H1 (cell line): ENCODE results near the gene DECR2. TPM values are rescaled to one million over a fixed set of nuclear protein-coding genes. Genes with fewer than 3 reads are reported as not detected.

ENCODE experiments used
- CTCF ChIA-PET: fragments of 300-600 bp; sonication (Branson Sonifier 250); formaldehyde crosslinking; loops from one replicate; lab custom pipeline; 2021; ENCODE audit not compliant: partially characterized antibody; lab: Charles Lee
- POLR2A ChIA-PET: fragments of 300-600 bp; sonication (Branson Sonifier 250); formaldehyde crosslinking; loops from one replicate; lab custom pipeline; 2021; ENCODE audit warnings: inconsistent platforms; ENCODE audit not compliant: partially characterized antibody; lab: Charles Lee
- DNase-seq, 2 experiments: peaks; one replicate each; pipeline versions ENCODE4 v3.0.0 to v3.0.0-alpha.2; 2010 to 2022; ENCODE audit warnings: low spot score in 2 of 2, low read depth in 1 of 2, mixed read lengths in 1 of 2
- FAIRE-seq: peaks from 2 replicates; lab custom pipeline; 2011; peaks lifted over from hg19 to GRCh38; lab: Jason Lieb, UNC
- H2AFZ ChIP-seq: 2 replicates; pipeline ENCODE4 v1.8.1; 2012; ENCODE audit warnings: low read length, inconsistent platforms
- H2AK5ac ChIP-seq: 2 replicates; pipeline ENCODE4 v1.6.1; 2013; ENCODE audit warnings: low read depth, low read length
- H2BK120ac ChIP-seq: replicated peaks from 2 replicates; pipeline ENCODE3; 2013; ENCODE audit warnings: low read depth, low read length, inconsistent platforms
- H2BK12ac ChIP-seq: 2 replicates; pipeline ENCODE4 v1.6.1; 2013; ENCODE audit warnings: low read depth, low read length
- H2BK15ac ChIP-seq: 2 replicates; pipeline ENCODE4 v1.6.1; 2013; ENCODE audit warnings: low read length
- H2BK20ac ChIP-seq: 2 replicates; pipeline ENCODE4 v1.6.1; 2013; ENCODE audit warnings: low read length
- H2BK5ac ChIP-seq: 2 replicates; pipeline ENCODE4 v1.6.1; 2013; ENCODE audit warnings: low read depth, low read length
- H3K14ac ChIP-seq: 2 replicates; pipeline ENCODE4 v1.6.1; 2013; ENCODE audit warnings: inconsistent platforms; ENCODE audit not compliant: insufficient read length
- H3K18ac ChIP-seq: 2 replicates; pipeline ENCODE4 v1.6.1; 2013; ENCODE audit warnings: low read length; ENCODE audit errors: extremely low read depth
- H3K23ac ChIP-seq: 2 replicates; pipeline ENCODE4 v1.6.1; 2013; ENCODE audit warnings: inconsistent platforms; ENCODE audit not compliant: insufficient read length
- H3K23me2 ChIP-seq: 2 replicates; pipeline ENCODE4 v1.6.1; 2013; ENCODE audit warnings: low read depth, low read length
- H3K27ac ChIP-seq: 2 replicates; pipeline ENCODE4 v1.6.1; 2011; ENCODE audit warnings: low read depth, low read length, inconsistent platforms
- H3K27me3 ChIP-seq, 4 experiments: replicated peaks in 1 of 4; 1 replicate in 1 of 4; 2 replicates in 3 of 4; pipeline versions ENCODE4 v1.6.1 to v1.8.1; 2011 to 2013; ENCODE audit warnings: low read length in 3 of 4, mild to moderate bottlenecking in 3 of 4, inconsistent platforms in 2 of 4, mixed read lengths in 2 of 4, moderate library complexity in 1 of 4; ENCODE audit not compliant: control insufficient read depth in 3 of 4, insufficient read depth in 3 of 4; ENCODE audit errors: extremely low read depth in 1 of 4
- H3K36me3 ChIP-seq, 4 experiments: 2 replicates each; pipeline versions ENCODE4 v1.6.1 to v1.8.1; 2011 to 2013; ENCODE audit warnings: mild to moderate bottlenecking in 4 of 4, low read length in 3 of 4, moderate library complexity in 2 of 4, control low read depth in 1 of 4, inconsistent platforms in 1 of 4; ENCODE audit not compliant: insufficient read depth in 4 of 4, control insufficient read depth in 2 of 4
- H3K4ac ChIP-seq: replicated peaks from 2 replicates; pipeline ENCODE3; 2013; ENCODE audit warnings: low read length, low read depth, mixed read lengths, inconsistent platforms; ENCODE audit not compliant: insufficient read length
- H3K4me1 ChIP-seq, 4 experiments: replicated peaks in 1 of 4; 1 replicate in 1 of 4; 2 replicates in 3 of 4; pipeline versions ENCODE4 v1.6.1 to v1.8.1; 2011 to 2013; ENCODE audit warnings: low read length in 3 of 4, inconsistent platforms in 2 of 4, mixed read lengths in 1 of 4; ENCODE audit not compliant: insufficient read depth in 4 of 4, control insufficient read depth in 3 of 4
- H3K4me2 ChIP-seq, 2 experiments: 2 replicates each; pipeline versions ENCODE4 v1.6.1 to v1.8.1; 2011 to 2013; ENCODE audit warnings: low read depth in 2 of 2, low read length in 2 of 2, control low read depth in 1 of 2, inconsistent platforms in 1 of 2, mild to moderate bottlenecking in 1 of 2; ENCODE audit not compliant: insufficient read depth in 1 of 2
- H3K4me3 ChIP-seq, 4 experiments: fragments of 200-600, 300-600 bp in 1 of 4; sonication (generic), shearing (Covaris generic), sonication (Bioruptor Twin) in 1 of 4; 2 replicates each; pipeline versions ENCODE4 v1.5.1 to v1.8.1; 2011 to 2016; ENCODE audit warnings: low read length in 4 of 4, low read depth in 3 of 4, control low read depth in 2 of 4, inconsistent platforms in 2 of 4, mild to moderate bottlenecking in 2 of 4, mixed read lengths in 1 of 4, moderate library complexity in 1 of 4; ENCODE audit not compliant: insufficient read depth in 2 of 4; ENCODE audit errors: extremely low read depth in 1 of 4
- H3K56ac ChIP-seq: replicated peaks from 2 replicates; pipeline ENCODE3; 2013; ENCODE audit warnings: low read depth, mild to moderate bottlenecking, mixed read lengths, low read length, inconsistent platforms; ENCODE audit not compliant: insufficient read length
- H3K79me1 ChIP-seq: 2 replicates; pipeline ENCODE4 v1.6.1; 2013; ENCODE audit warnings: low read depth, low read length, control low read depth
- H3K79me2 ChIP-seq, 2 experiments: 2 replicates each; pipeline versions ENCODE4 v1.6.1 to v1.8.1; 2012 to 2013; ENCODE audit warnings: low read length in 2 of 2, mild to moderate bottlenecking in 2 of 2, inconsistent platforms in 1 of 2; ENCODE audit not compliant: insufficient read depth in 2 of 2, control insufficient read depth in 1 of 2
- H3K9ac ChIP-seq, 4 experiments: replicated peaks in 1 of 4; 1 replicate in 1 of 4; 2 replicates in 3 of 4; pipeline versions ENCODE4 v1.6.1 to v1.8.1; 2011 to 2013; ENCODE audit warnings: low read depth in 3 of 4, low read length in 3 of 4, control low read depth in 2 of 4, mild to moderate bottlenecking in 2 of 4, moderate library complexity in 2 of 4, inconsistent platforms in 1 of 4; ENCODE audit errors: extremely low read depth in 1 of 4
- H3K9me3 ChIP-seq, 2 experiments: 2 replicates each; pipeline versions ENCODE4 v1.6.1 to v1.8.1; 2012 to 2013; ENCODE audit warnings: mild to moderate bottlenecking in 2 of 2, moderate library complexity in 2 of 2, control low read depth in 1 of 2, inconsistent platforms in 1 of 2, low read depth in 1 of 2, low read length in 1 of 2, mixed read lengths in 1 of 2; ENCODE audit not compliant: insufficient read depth in 2 of 2
- H4K20me1 ChIP-seq, 2 experiments: replicated peaks in 1 of 2; 2 replicates each; pipeline versions ENCODE3 to v1.8.1; 2011 to 2013; ENCODE audit warnings: inconsistent platforms in 2 of 2, low read length in 2 of 2, mild to moderate bottlenecking in 1 of 2; ENCODE audit not compliant: insufficient read depth in 2 of 2, control insufficient read depth in 1 of 2
- H4K5ac ChIP-seq: 2 replicates; pipeline ENCODE4 v1.6.1; 2013; ENCODE audit warnings: low read length, low read depth, mixed read lengths, inconsistent platforms; ENCODE audit not compliant: insufficient read length
- H4K8ac ChIP-seq: 2 replicates; pipeline ENCODE4 v1.8.0; 2013; ENCODE audit warnings: mild to moderate bottlenecking, moderate library complexity, low read length, inconsistent platforms; ENCODE audit not compliant: insufficient read depth; ENCODE audit errors: extremely low read depth
- H4K91ac ChIP-seq: replicated peaks from 2 replicates; pipeline ENCODE3; 2013; ENCODE audit warnings: low read length, mixed read lengths, inconsistent platforms; ENCODE audit not compliant: insufficient read length
- CTBP2 ChIP-seq: IDR thresholded peaks from 2 replicates; pipeline ENCODE4 v1.7.0; 2011; ENCODE audit warnings: borderline replicate concordance, mild to moderate bottlenecking, moderate library complexity, mixed read lengths, low read length; ENCODE audit not compliant: insufficient read depth, insufficient read length
- GABPA ChIP-seq: IDR thresholded peaks from 2 replicates; pipeline ENCODE4 v1.6.1; 2011; ENCODE audit warnings: mild to moderate bottlenecking, low read length, moderate library complexity, borderline replicate concordance; ENCODE audit not compliant: insufficient read depth
- POLR2A ChIP-seq, 2 experiments: IDR thresholded peaks; 1 replicate in 1 of 2; 2 replicates in 1 of 2; pipeline ENCODE4 v1.6.1; 2011; ENCODE audit warnings: low read depth in 2 of 2, low read length in 2 of 2, mild to moderate bottlenecking in 2 of 2; ENCODE audit errors: control extremely low read depth in 1 of 2
- SAP30 ChIP-seq: fragments of 300-600 bp; sonication (generic); IDR thresholded peaks from 2 replicates; pipeline ENCODE4 v1.7.1; 2012; ENCODE audit warnings: low read length, moderate library complexity, mild to moderate bottlenecking, inconsistent platforms; ENCODE audit not compliant: insufficient read depth, insufficient replicate concordance
- TAF1 ChIP-seq: IDR thresholded peaks from 2 replicates; pipeline ENCODE4 v1.6.1; 2011; ENCODE audit warnings: mild to moderate bottlenecking, low read depth, low read length
- TBP ChIP-seq: IDR thresholded peaks from 2 replicates; pipeline ENCODE4 v1.6.1; 2011; ENCODE audit warnings: low read depth, low read length, improper control_type of control experiment
- WGBS, 2 experiments: shearing (Covaris generic) in 1 of 2; methylation state at CpG; one replicate each; pipeline versions ENCODE4 v1.1.6 to v1.1.7; 2013 to 2015; ENCODE audit warnings: low lambda C conversion rate in 2 of 2, mixed read lengths in 2 of 2, inconsistent platforms in 1 of 2, low coverage in 1 of 2, missing lambda C conversion rate in 1 of 2; ENCODE audit not compliant: insufficient replicate concordance in 2 of 2, insufficient coverage in 1 of 2, insufficient read length in 1 of 2; ENCODE audit errors: extremely low coverage in 1 of 2, missing lambda C conversion rate in 1 of 2; 5-methylcytosine and 5-hydroxymethylcytosine counted together
- polyA plus RNA-seq, 7 experiments: library from polyadenylated mRNA; depleted of rRNA in 3 of 7; stranded (reverse) in 5 of 7; unstranded in 2 of 7; fragments of >200 nt in 5 of 7; fragments of 200-250 nt in 2 of 7; gene quantifications; 1 replicate in 5 of 7; 2 replicates in 1 of 7; 4 replicates in 1 of 7; pipeline versions ENCODE4 v1.2.1 to v1.2.3, GENCODE V29; 2011 to 2013; ENCODE audit warnings: missing spikeins in 2 of 7, mixed read lengths in 2 of 7
- total RNA-seq: library from RNA; stranded (reverse); fragmentation: NEBNext Ultra II Directional; extraction: Animal tissue kit (Norgen Biotek cat#: 25700); gene quantifications from 2 replicates; pipeline ENCODE4 v1.2.1, GENCODE V29; 2021
- TF ChIP-seq, protein P1 (sequence below): IDR thresholded peaks from 2 replicates; pipeline ENCODE4 v1.6.1; 2012; ENCODE audit warnings: inconsistent platforms
- TF ChIP-seq, protein P2 (sequence below), 3 experiments: IDR thresholded peaks; 1 replicate in 2 of 3; 2 replicates in 1 of 3; pipeline versions ENCODE4 v1.5.1 to v1.6.1; 2011; ENCODE audit warnings: low read length in 3 of 3, mild to moderate bottlenecking in 3 of 3, inconsistent platforms in 2 of 3, low read depth in 1 of 3, moderate library complexity in 1 of 3; ENCODE audit not compliant: insufficient read depth in 1 of 3; ENCODE audit errors: control extremely low read depth in 1 of 3
- TF ChIP-seq, protein P3 (sequence below): IDR thresholded peaks from 2 replicates; pipeline ENCODE4 v1.6.1; 2011; ENCODE audit warnings: low read depth, mild to moderate bottlenecking, low read length; ENCODE audit not compliant: insufficient read depth

The DECR2 gene
- total and polyA plus RNA-seq, 2 of the 8 experiments (the other 6 are each of a cell fraction or from before 2014, with no cell fraction given), result 28.2 to 39.9 TPM

DNA sequence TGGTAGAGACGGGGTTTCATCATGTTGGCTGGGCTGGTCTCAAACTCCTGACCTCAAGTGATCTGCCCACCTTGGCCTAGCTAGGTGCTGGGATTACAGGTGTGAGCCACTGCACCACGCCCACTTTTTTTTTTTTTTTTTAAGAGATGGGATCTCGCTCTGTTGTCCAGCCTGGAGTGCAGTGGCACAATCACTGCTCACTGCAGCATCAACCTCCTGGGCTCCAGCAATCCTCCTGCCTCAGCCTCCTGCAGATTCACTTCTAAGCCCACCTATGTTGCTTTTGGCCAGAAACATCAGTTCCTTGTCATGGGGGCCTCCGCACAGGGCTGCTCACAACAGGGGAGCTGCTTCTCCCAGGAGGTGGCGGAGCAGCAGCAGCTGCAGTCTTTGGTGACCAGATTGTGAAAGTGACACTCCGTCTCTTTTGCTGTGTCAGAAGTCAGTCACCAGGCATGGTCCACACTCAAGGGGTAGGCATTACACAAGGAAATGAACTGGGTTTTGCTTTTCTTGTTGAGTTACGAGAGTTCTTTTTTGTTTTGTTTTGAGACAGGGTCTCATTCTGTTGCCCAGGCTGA, 9.1 kb upstream of the DECR2 start:
- Histone ChIP-seq H3K18ac (no peak overlapping the region), H3K4me1 (peaks cover 0 to 7% (median 2%) of the 10 kb centered on the region in 4 experiments; a peak in 4 of 7 replicates), H2BK20ac (no peak overlapping the region), H3K36me3 (no peaks in the 10 kb centered on the region), H3K23ac (no peak overlapping the region), H3K14ac (no peak overlapping the region), H3K56ac (no peak overlapping the region), H4K91ac (no peak overlapping the region), H3K4ac (no peak overlapping the region), H2AK5ac (no peak overlapping the region), H3K4me3 (no peak overlapping the region), H3K4me2 (no peak overlapping the region), H4K8ac (no peak overlapping the region; the same call in 1 of the 2 replicates), H2BK5ac (no peak overlapping the region), H3K9ac (no peak overlapping the region), H3K79me2 (no peaks in the 10 kb centered on the region), H3K9me3 (peaks cover 0 to 5% of the 10 kb centered on the region in 2 experiments; a peak in 2 of 4 replicates), H2BK15ac (no peak overlapping the region), H2BK120ac (no peak overlapping the region), H3K79me1 (no peaks in the 10 kb centered on the region), H3K23me2 (peaks cover 5% of the 10 kb centered on the region), H4K20me1 (no peaks in the 10 kb centered on the region), H3K27me3 (no peaks in the 10 kb centered on the region), H2BK12ac (no peak overlapping the region), H4K5ac (no peak overlapping the region), H2AFZ (no peak overlapping the region), H3K27ac (no peak overlapping the region)
- FAIRE-seq (no peak), DNase-seq (no peak)
- WGBS, 2 experiments, result 87% methylated on average over 6 of the region's 7 CpGs; no CpG with 5 or more reads in 1 of the 2 experiments
- POLR2A ChIA-PET, result interaction anchor here (0.9 to 3.2 kb wide), 7 partner anchors 7 to 161 kb away, joined by 3 to 11 read pairs (median 6); no protein-coding TSS in a partner anchor
- CTCF ChIA-PET, result interaction anchor here (0.7 to 4.9 kb wide), 38 partner anchors 7 to 901 kb away, joined by 3 to 37 read pairs (median 4); partner anchors contain the start of genes MRPL28, PGAP6 and RAB11FIP3
- TF ChIP-seq TAF1 (no peak), SAP30 (no peak), POLR2A (IDR thresholded peaks at IDR 0.05; ENCODE audit: control extremely low read depth in 1 of 2, low read depth in 2 of 2, low read length in 2 of 2) (no peak), GABPA (no peak), TBP (no peak), CTBP2 (no peak)
- TF ChIP-seq, protein P1, sequence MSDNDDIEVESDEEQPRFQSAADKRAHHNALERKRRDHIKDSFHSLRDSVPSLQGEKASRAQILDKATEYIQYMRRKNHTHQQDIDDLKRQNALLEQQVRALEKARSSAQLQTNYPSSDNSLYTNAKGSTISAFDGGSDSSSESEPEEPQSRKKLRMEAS, result no peak
- TF ChIP-seq, protein P2, sequence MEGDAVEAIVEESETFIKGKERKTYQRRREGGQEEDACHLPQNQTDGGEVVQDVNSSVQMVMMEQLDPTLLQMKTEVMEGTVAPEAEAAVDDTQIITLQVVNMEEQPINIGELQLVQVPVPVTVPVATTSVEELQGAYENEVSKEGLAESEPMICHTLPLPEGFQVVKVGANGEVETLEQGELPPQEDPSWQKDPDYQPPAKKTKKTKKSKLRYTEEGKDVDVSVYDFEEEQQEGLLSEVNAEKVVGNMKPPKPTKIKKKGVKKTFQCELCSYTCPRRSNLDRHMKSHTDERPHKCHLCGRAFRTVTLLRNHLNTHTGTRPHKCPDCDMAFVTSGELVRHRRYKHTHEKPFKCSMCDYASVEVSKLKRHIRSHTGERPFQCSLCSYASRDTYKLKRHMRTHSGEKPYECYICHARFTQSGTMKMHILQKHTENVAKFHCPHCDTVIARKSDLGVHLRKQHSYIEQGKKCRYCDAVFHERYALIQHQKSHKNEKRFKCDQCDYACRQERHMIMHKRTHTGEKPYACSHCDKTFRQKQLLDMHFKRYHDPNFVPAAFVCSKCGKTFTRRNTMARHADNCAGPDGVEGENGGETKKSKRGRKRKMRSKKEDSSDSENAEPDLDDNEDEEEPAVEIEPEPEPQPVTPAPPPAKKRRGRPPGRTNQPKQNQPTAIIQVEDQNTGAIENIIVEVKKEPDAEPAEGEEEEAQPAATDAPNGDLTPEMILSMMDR (IDR thresholded peaks at IDR 0.05; ENCODE audit: control extremely low read depth in 1 of 3, insufficient read depth in 1 of 3, low read depth in 1 of 3, low read length in 3 of 3), result no peak
- TF ChIP-seq, protein P3, sequence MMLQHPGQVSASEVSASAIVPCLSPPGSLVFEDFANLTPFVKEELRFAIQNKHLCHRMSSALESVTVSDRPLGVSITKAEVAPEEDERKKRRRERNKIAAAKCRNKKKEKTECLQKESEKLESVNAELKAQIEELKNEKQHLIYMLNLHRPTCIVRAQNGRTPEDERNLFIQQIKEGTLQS, result no peak
